HepG2 (cell line): ENCODE results near the gene NACC2. TPM values are rescaled to one million over a fixed set of nuclear protein-coding genes. Genes with fewer than 3 reads are reported as not detected.

Experiments
- ATAC-seq: fragments of 200-7000 bp; cut with Tn5 transposase; 3 replicates; pipeline ENCODE4 v1.9.1; 2020; ENCODE audit warnings: mild to moderate bottlenecking, moderate library complexity
- BruUV-seq: library from RNA; stranded (reverse); fragments of 400-500 nt; replicated peaks from 2 replicates; lab custom pipeline; 2021; lab: Mats Ljungman, UMichigan
- CTCF ChIA-PET: fragments of 300-600 bp; formaldehyde crosslinking; extraction: SDS; loops from one replicate; lab custom pipeline; 2021; ENCODE audit warnings: low total read pairs, inconsistent platforms, low intra/inter-chr PET ratio; lab: Yijun Ruan, JAX
- POLR2A ChIA-PET: fragments of 350-600 bp; sonication (Branson Sonifier 250); formaldehyde crosslinking; loops from one replicate; lab custom pipeline; 2020; ENCODE audit warnings: antibody characterized with exemption, inconsistent platforms; lab: Yijun Ruan, JAX
- DNase-seq: peaks from one replicate; pipeline ENCODE4 v3.0.0-alpha.2; 2015; ENCODE audit warnings: low spot score
- FAIRE-seq: peaks from 3 replicates; lab custom pipeline; 2011; peaks lifted over from hg19 to GRCh38; lab: Jason Lieb, UNC
- H2AFZ ChIP-seq: one replicate; pipeline ENCODE4 v1.6.1; 2011; ENCODE audit warnings: low read length, inconsistent platforms
- H3K27ac ChIP-seq: fragments of 300-600 bp; 3 replicates; pipeline ENCODE4 v1.8.0; 2011; ENCODE audit warnings: mixed run types, mild to moderate bottlenecking, mixed read lengths, low read length, inconsistent platforms; ENCODE audit not compliant: insufficient read depth; ENCODE audit errors: extremely low read length
- H3K27me3 ChIP-seq, 2 experiments: fragments of 200-600 bp in 1 of 2; 2 replicates in 1 of 2; 3 replicates in 1 of 2; pipeline versions ENCODE4 v1.6.0 to v1.8.0; 2011; ENCODE audit warnings: low read length in 2 of 2, mild to moderate bottlenecking in 2 of 2, moderate library complexity in 2 of 2, inconsistent platforms in 1 of 2; ENCODE audit not compliant: insufficient read depth in 2 of 2, control insufficient read depth in 1 of 2
- H3K36me3 ChIP-seq, 2 experiments: fragments of 200-600 bp in 1 of 2; replicated peaks in 1 of 2; 2 replicates in 1 of 2; 3 replicates in 1 of 2; pipeline versions ENCODE4 v1.5.1 to v1.8.0; 2011; ENCODE audit warnings: low read length in 2 of 2, inconsistent platforms in 1 of 2; ENCODE audit not compliant: insufficient read depth in 2 of 2, control insufficient read depth in 1 of 2
- H3K4me1 ChIP-seq: 2 replicates; pipeline ENCODE4 v1.5.1; 2012; ENCODE audit warnings: low read length, inconsistent platforms; ENCODE audit not compliant: insufficient read depth
- H3K4me2 ChIP-seq: 2 replicates; pipeline ENCODE4 v1.6.0; 2011; ENCODE audit warnings: low read depth, low read length, inconsistent platforms
- H3K4me3 ChIP-seq, 3 experiments: fragments of 200-600 bp in 1 of 3; sonication (generic), shearing (Covaris generic) in 1 of 3; replicated peaks in 1 of 3; 2 replicates each; pipeline ENCODE4 v1.5.1; 2011 to 2016; ENCODE audit warnings: low read length in 3 of 3, inconsistent platforms in 2 of 3, low read depth in 2 of 3, mild to moderate bottlenecking in 2 of 3, control low read depth in 1 of 3, mixed read lengths in 1 of 3; ENCODE audit not compliant: insufficient read depth in 1 of 3
- H3K79me2 ChIP-seq: one replicate; pipeline ENCODE4 v1.6.1; 2011; ENCODE audit warnings: low read length, inconsistent platforms; ENCODE audit not compliant: insufficient read depth
- H3K9ac ChIP-seq: 2 replicates; pipeline ENCODE4 v1.6.0; 2011; ENCODE audit warnings: mild to moderate bottlenecking, low read depth, low read length, inconsistent platforms; ENCODE audit not compliant: insufficient read depth
- H3K9me3 ChIP-seq: 2 replicates; pipeline ENCODE4 v1.5.1; 2012; ENCODE audit warnings: mild to moderate bottlenecking, low read length
- H4K20me1 ChIP-seq: 2 replicates; pipeline ENCODE4 v1.6.0; 2011; ENCODE audit warnings: inconsistent platforms, mild to moderate bottlenecking, low read length, moderate library complexity; ENCODE audit not compliant: insufficient read depth
- AGO2 ChIP-seq: fragments of 200-400 bp; formaldehyde crosslinking; optimal IDR thresholded peaks from 2 replicates; pipeline ENCODE3; 2017; ENCODE audit warnings: mild to moderate bottlenecking, low read depth, low read length, moderate library complexity
- ATF1 ChIP-seq: IDR thresholded peaks from 2 replicates; pipeline ENCODE4 v1.6.1; 2016; ENCODE audit warnings: mild to moderate bottlenecking, control low read depth
- FOSL2 ChIP-seq: sonication (generic); formaldehyde crosslinking; IDR thresholded peaks from 2 replicates; pipeline ENCODE4 v1.4.0; 2020; ENCODE audit warnings: missing genetic modification reagents
- GPN1 ChIP-seq: sonication (generic); formaldehyde crosslinking; IDR thresholded peaks from 2 replicates; pipeline ENCODE4 v1.5.1; 2020; ENCODE audit warnings: missing genetic modification reagents, borderline replicate concordance
- KLF6 ChIP-seq: IDR thresholded peaks from 2 replicates; pipeline ENCODE4 v1.8.0; 2016; ENCODE audit warnings: missing biosample characterization, missing genetic modification reagents
- MAFF ChIP-seq: IDR thresholded peaks from 2 replicates; pipeline ENCODE4 v1.6.1; 2011; ENCODE audit warnings: low read depth, low read length, improper control_type of control experiment
- MAFG ChIP-seq: sonication (generic); formaldehyde crosslinking; IDR thresholded peaks from 2 replicates; pipeline ENCODE4 v1.5.1; 2020; ENCODE audit warnings: mild to moderate bottlenecking, missing genetic modification reagents
- MIER3 ChIP-seq: IDR thresholded peaks from 2 replicates; pipeline ENCODE4 v1.6.1; 2016; ENCODE audit warnings: missing compliant biosample characterization, borderline replicate concordance
- MTF1 ChIP-seq: sonication (generic); formaldehyde crosslinking; IDR thresholded peaks from 2 replicates; pipeline ENCODE4 v1.5.0; 2020; ENCODE audit warnings: missing genetic modification reagents
- POLR2G ChIP-seq: fragments of 200-400 bp; formaldehyde crosslinking; IDR thresholded peaks from 2 replicates; pipeline ENCODE4 v1.6.1; 2018; ENCODE audit warnings: mild to moderate bottlenecking, low read depth, low read length, moderate library complexity
- SALL2 ChIP-seq: sonication (generic); formaldehyde crosslinking; IDR thresholded peaks from 2 replicates; pipeline ENCODE4 v1.8.1; 2023; ENCODE audit warnings: mild to moderate bottlenecking, missing genetic modification reagents, inconsistent platforms
- TFE3 ChIP-seq: IDR thresholded peaks from 2 replicates; pipeline ENCODE4 v1.6.1; 2016
- ZNF207 ChIP-seq: fragments of 450-650 bp; IDR thresholded peaks from 2 replicates; pipeline ENCODE4 v1.6.1; 2016; ENCODE audit warnings: antibody characterized with exemption, borderline replicate concordance
- ZNF484 ChIP-seq: sonication (generic); formaldehyde crosslinking; IDR thresholded peaks from 2 replicates; pipeline ENCODE4 v1.5.1; 2020; ENCODE audit warnings: mild to moderate bottlenecking, low read depth, missing genetic modification reagents, borderline replicate concordance
- ZNF556 ChIP-seq: sonication (generic); formaldehyde crosslinking; IDR thresholded peaks from 2 replicates; pipeline ENCODE4 v1.4.0; 2020; ENCODE audit warnings: mild to moderate bottlenecking, missing genetic modification reagents, borderline replicate concordance
- ZNF607 ChIP-seq: sonication (generic); formaldehyde crosslinking; IDR thresholded peaks from 2 replicates; pipeline ENCODE4 v1.5.1; 2020; ENCODE audit warnings: missing genetic modification reagents, mild to moderate bottlenecking, borderline replicate concordance
- WGBS: methylation state at CpG from one replicate; pipeline ENCODE4 v1.1.6; 2017; ENCODE audit warnings: low lambda C conversion rate; 5-methylcytosine and 5-hydroxymethylcytosine counted together
- in situ Hi-C: cut with HindIII; loops from 2 replicates; pipeline ENCODE4 v1.10.0; 2017; ENCODE audit warnings: low pct_unique_long_range_greater_than_20kb; ENCODE audit not compliant: extremely low pct_ligation_motif_present
- intact Hi-C: fragments of 100-400 bp; cut with micrococcal nuclease; formaldehyde crosslinking; loops from one replicate; pipeline ENCODE4 v1.10.0; 2022; ENCODE audit not compliant: unreplicated experiment
- polyA plus RNA-seq, 8 experiments: library from polyadenylated mRNA; depleted of rRNA in 3 of 8; stranded (reverse) in 7 of 8; unstranded in 1 of 8; fragments of >200 nt; fragmentation: Illumina TruSeq in 4 of 8; extraction: Trizol in 4 of 8; gene quantifications; 2 replicates each; pipeline versions ENCODE4 v1.2.1 to v1.2.3, GENCODE V29; 2011 to 2016; ENCODE audit warnings: low read depth in 4 of 8, missing spikeins in 1 of 8, mixed read lengths in 1 of 8; ENCODE audit not compliant: insufficient read depth in 1 of 8
- total RNA-seq, 5 experiments: library from RNA; depleted of rRNA; stranded (reverse); fragments of >200 nt; fragmentation: Illumina TruSeq; extraction: Trizol; gene quantifications; 2 replicates each; pipeline ENCODE4 v1.2.3, GENCODE V29; 2016; ENCODE audit warnings: low read depth in 1 of 5
- TF ChIP-seq, protein P1 (sequence below): sonication (generic); formaldehyde crosslinking; IDR thresholded peaks from 2 replicates; pipeline ENCODE4 v1.8.1; 2023; ENCODE audit warnings: mild to moderate bottlenecking, inconsistent platforms, moderate library complexity, missing genetic modification reagents, borderline replicate concordance
- TF ChIP-seq, protein P2 (sequence below): sonication (generic); formaldehyde crosslinking; IDR thresholded peaks from 2 replicates; pipeline ENCODE4 v1.4.0; 2020; ENCODE audit warnings: mild to moderate bottlenecking, missing genetic modification reagents, borderline replicate concordance

Gene NACC2
- total and polyA plus RNA-seq, 2 of the 13 experiments (the other 11 are each of a cell fraction or from before 2014, with no cell fraction given) = 5.9 to 12.3 TPM

GRCh38 chr9:136007276-136007933 is 87.7 kb downstream of the NACC2 start:
- no peak for ATAC-seq
- Histone ChIP-seq H2AFZ (no peak overlapping the region), H3K36me3 (no peaks in the 10 kb centered on the region), H3K79me2 (peaks cover 5% of the 10 kb centered on the region), H3K9ac (peak overlapping the region; percentile 71), H3K27me3 (no peaks in the 10 kb centered on the region), H3K4me2 (peak overlapping the region; percentile 91), H3K27ac (peak overlapping the region; percentile 89), H4K20me1 (no peaks in the 10 kb centered on the region), H3K4me1 (peaks cover 99% of the 10 kb centered on the region), H3K4me3 (peak overlapping the region; percentile 11 to 69 (median 42)), H3K9me3 (no peaks in the 10 kb centered on the region)
- CTCF ChIA-PET = no interaction called here
- TSS peak; percentile 10 for BruUV-seq
- DNase-seq = no peak
- no peak for FAIRE-seq
- in situ Hi-C loops = no loop called here
- intact Hi-C loops = no loop called here
- WGBS = 84% methylated on average over 31 of the region's 36 CpGs
- POLR2A ChIA-PET = interaction anchor here (1.0 to 3.5 kb wide), 5 partner anchors 14 to 86 kb away, joined by 3 to 96 read pairs (median 5); no protein-coding TSS in a partner anchor
- TF ChIP-seq ZNF607 (CRISPR knock-in tag) (no peak), SALL2 (CRISPR knock-in tag) (0 out of 2 replicates have a peak, but pooled peaks have one; percentile 43), ZNF207 (no peak), MTF1 (CRISPR knock-in tag) (no peak), KLF6 (CRISPR knock-in tag) (no peak), ATF1 (CRISPR knock-in tag) (no peak), FOSL2 (CRISPR knock-in tag) (no peak), ZNF484 (no peak), GPN1 (CRISPR knock-in tag) (no peak), TFE3 (CRISPR knock-in tag) (no peak), AGO2 (peak; percentile 71), MIER3 (CRISPR knock-in tag) (no peak), MAFG (CRISPR knock-in tag) (no peak), POLR2G (no peak), ZNF556 (CRISPR knock-in tag) (no peak), MAFF (no peak)
- TF ChIP-seq, protein P1, sequence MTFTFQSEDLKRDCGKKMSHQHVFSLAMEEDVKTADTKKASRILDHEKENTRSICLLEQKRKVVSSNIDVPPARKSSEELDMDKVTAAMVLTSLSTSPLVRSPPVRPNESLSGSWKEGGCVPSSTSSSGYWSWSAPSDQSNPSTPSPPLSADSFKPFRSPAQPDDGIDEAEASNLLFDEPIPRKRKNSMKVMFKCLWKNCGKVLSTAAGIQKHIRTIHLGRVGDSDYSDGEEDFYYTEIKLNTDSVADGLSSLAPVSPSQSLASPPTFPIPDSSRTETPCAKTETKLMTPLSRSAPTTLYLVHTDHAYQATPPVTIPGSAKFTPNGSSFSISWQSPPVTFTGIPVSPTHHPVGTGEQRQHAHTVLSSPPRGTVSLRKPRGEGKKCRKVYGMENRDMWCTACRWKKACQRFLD (CRISPR knock-in tag) = no peak
- TF ChIP-seq, protein P2, sequence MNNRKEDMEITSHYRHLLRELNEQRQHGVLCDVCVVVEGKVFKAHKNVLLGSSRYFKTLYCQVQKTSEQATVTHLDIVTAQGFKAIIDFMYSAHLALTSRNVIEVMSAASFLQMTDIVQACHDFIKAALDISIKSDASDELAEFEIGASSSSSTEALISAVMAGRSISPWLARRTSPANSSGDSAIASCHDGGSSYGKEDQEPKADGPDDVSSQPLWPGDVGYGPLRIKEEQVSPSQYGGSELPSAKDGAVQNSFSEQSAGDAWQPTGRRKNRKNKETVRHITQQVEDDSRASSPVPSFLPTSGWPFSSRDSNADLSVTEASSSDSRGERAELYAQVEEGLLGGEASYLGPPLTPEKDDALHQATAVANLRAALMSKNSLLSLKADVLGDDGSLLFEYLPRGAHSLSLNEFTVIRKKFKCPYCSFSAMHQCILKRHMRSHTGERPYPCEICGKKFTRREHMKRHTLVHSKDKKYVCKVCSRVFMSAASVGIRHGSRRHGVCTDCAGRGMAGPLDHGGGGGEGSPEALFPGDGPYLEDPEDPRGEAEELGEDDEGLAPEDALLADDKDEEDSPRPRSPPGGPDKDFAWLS = no peak
